DND-41 (cell line): ENCODE measurements around the gene B4GALT1.

Experiments used
- ATAC-seq: fragments of 200-7000 bp; cut with Tn5 transposase; 3 replicates; pipeline ENCODE4 v1.9.1; 2021; ENCODE audit warnings: low read depth; ENCODE audit not compliant: insufficient read depth
- DNase-seq: peaks from one replicate; pipeline ENCODE4 v3.0.0-alpha.2; 2020
- H2AFZ ChIP-seq: 2 replicates; pipeline ENCODE4 v1.6.0; 2012; ENCODE audit warnings: low read depth, low read length
- H3K27ac ChIP-seq: 2 replicates; pipeline ENCODE4 v1.5.1; 2012; ENCODE audit warnings: low read length, inconsistent platforms
- H3K27me3 ChIP-seq: fragments of 200-600 bp; sonication (generic); 2 replicates; pipeline ENCODE4 v1.6.0; 2012; ENCODE audit warnings: low read length, mild to moderate bottlenecking, inconsistent platforms; ENCODE audit not compliant: insufficient read depth, poor library complexity
- H3K36me3 ChIP-seq: 2 replicates; pipeline ENCODE4 v1.5.1; 2012; ENCODE audit warnings: low read length, inconsistent platforms; ENCODE audit not compliant: insufficient read depth
- H3K4me1 ChIP-seq: 2 replicates; pipeline ENCODE4 v1.5.1; 2012; ENCODE audit warnings: mild to moderate bottlenecking, low read length; ENCODE audit not compliant: insufficient read depth
- H3K4me2 ChIP-seq: 2 replicates; pipeline ENCODE4 v1.6.0; 2012; ENCODE audit warnings: mild to moderate bottlenecking, moderate library complexity, low read length, inconsistent platforms; ENCODE audit not compliant: insufficient read depth
- H3K4me3 ChIP-seq, 2 experiments: fragments of 200-600 bp in 1 of 2; shearing (Covaris generic) in 1 of 2; 2 replicates each; pipeline ENCODE4 v1.5.1; 2012 to 2016; ENCODE audit warnings: inconsistent platforms in 2 of 2, low read length in 2 of 2, mild to moderate bottlenecking in 2 of 2, low read depth in 1 of 2, moderate library complexity in 1 of 2
- H3K79me2 ChIP-seq: 2 replicates; pipeline ENCODE4 v1.6.0; 2012; ENCODE audit warnings: low read length, inconsistent platforms; ENCODE audit not compliant: insufficient read depth
- H3K9ac ChIP-seq: 2 replicates; pipeline ENCODE4 v1.6.0; 2012; ENCODE audit warnings: low read depth, mild to moderate bottlenecking, inconsistent platforms, low read length, moderate library complexity
- H3K9me3 ChIP-seq: 2 replicates; pipeline ENCODE4 v1.5.1; 2012; ENCODE audit warnings: low read length, moderate library complexity, mild to moderate bottlenecking, inconsistent platforms; ENCODE audit not compliant: insufficient read depth, severe bottlenecking
- H4K20me1 ChIP-seq: 2 replicates; pipeline ENCODE4 v1.6.0; 2012; ENCODE audit warnings: low read length; ENCODE audit not compliant: insufficient read depth
- CTCF ChIP-seq: IDR thresholded peaks from 2 replicates; pipeline ENCODE4 v1.5.1; 2012; ENCODE audit warnings: borderline replicate concordance, low read length, moderate library complexity, mild to moderate bottlenecking; ENCODE audit not compliant: poor library complexity, severe bottlenecking; ENCODE audit errors: extremely low read depth
- EZH2 ChIP-seq: IDR thresholded peaks from 3 replicates; pipeline ENCODE4 v1.6.1; 2012; ENCODE audit warnings: borderline replicate concordance, low read depth, mild to moderate bottlenecking, moderate library complexity, low read length, inconsistent platforms; ENCODE audit not compliant: severe bottlenecking

The B4GALT1 gene

GRCh38 chr9:33106827-33107621 lies 60.1 kb downstream of the B4GALT1 start:
- H2AFZ ChIP-seq, result no peak overlapping the region
- no peak for TF ChIP-seq CTCF
- TF ChIP-seq EZH2, result no peak
- H3K4me2 ChIP-seq, result no peak overlapping the region
- H3K9ac ChIP-seq, result no peak overlapping the region
- peaks cover 1% of the 10 kb centered on the region; the same call in 1 of the 2 replicates for H3K36me3 ChIP-seq
- no peak overlapping the region for H3K4me3 ChIP-seq
- ATAC-seq (no peak), DNase-seq (no peak)
- no peaks in the 10 kb centered on the region for H3K79me2 ChIP-seq
- no peak overlapping the region for H3K27ac ChIP-seq
- H3K27me3 ChIP-seq, result no peaks in the 10 kb centered on the region
- H3K9me3 ChIP-seq, result no peaks in the 10 kb centered on the region
- H3K4me1 ChIP-seq, result no peaks in the 10 kb centered on the region
- no peaks in the 10 kb centered on the region for H4K20me1 ChIP-seq

- Histone ChIP-seq H3K4me3 (no peak overlapping the region), H4K20me1 (no peaks in the 10 kb centered on the region), H3K79me2 (no peaks in the 10 kb centered on the region), H3K9ac (no peak overlapping the region), H3K27ac (no peak overlapping the region), H3K36me3 (no peaks in the 10 kb centered on the region), H3K27me3 (no peaks in the 10 kb centered on the region), H2AFZ (no peak overlapping the region), H3K4me1 (no peaks in the 10 kb centered on the region), H3K9me3 (no peaks in the 10 kb centered on the region), H3K4me2 (no peak overlapping the region)
- no peak for DNase-seq
- no peak for ATAC-seq
- TF ChIP-seq EZH2, result no peak
- no peak for TF ChIP-seq CTCF
Measured at GRCh38 chr9:33106372-33106771, 60.8 kb downstream of the B4GALT1 start.

GRCh38 chr9:33105959-33106358 lies 61.2 kb downstream of the B4GALT1 start:
- H3K79me2 ChIP-seq, result no peaks in the 10 kb centered on the region
- no peak for DNase-seq
- no peak for ATAC-seq
- no peak overlapping the region for H3K4me3 ChIP-seq
- TF ChIP-seq EZH2 (no peak), CTCF (no peak)
- H4K20me1 ChIP-seq, result no peaks in the 10 kb centered on the region
- no peak overlapping the region for H3K9ac ChIP-seq
- H3K27ac ChIP-seq, result no peak overlapping the region
- no peak overlapping the region for H3K4me2 ChIP-seq
- H3K9me3 ChIP-seq, result no peaks in the 10 kb centered on the region
- no peaks in the 10 kb centered on the region for H3K4me1 ChIP-seq
- no peaks in the 10 kb centered on the region for H3K27me3 ChIP-seq
- no peaks in the 10 kb centered on the region for H3K36me3 ChIP-seq
- H2AFZ ChIP-seq, result no peak overlapping the region
